Fibroblast of the aortic adventitia (primary cell): ENCODE data around the gene UXT. TPM values are rescaled to one million over a fixed set of nuclear protein-coding genes. Genes with fewer than 3 reads are reported as not detected.

Source experiments
- DNase-seq: peaks from one replicate; pipeline ENCODE4 v3.0.0-alpha.2; 2010; ENCODE audit warnings: low read depth
- H3K4me3 ChIP-seq: 2 replicates; pipeline ENCODE4 v1.5.1; 2011; ENCODE audit warnings: low read depth, mild to moderate bottlenecking, control low read depth, low read length, moderate library complexity
- CTCF ChIP-seq: IDR thresholded peaks from 2 replicates; pipeline ENCODE4 v1.5.1; 2011; ENCODE audit warnings: mild to moderate bottlenecking, low read length, control low read depth, inconsistent platforms; ENCODE audit not compliant: insufficient read depth
- total RNA-seq: library from RNA; depleted of rRNA; stranded (reverse); fragments of >200 nt; gene quantifications from 2 replicates; pipeline ENCODE4 v1.2.3, GENCODE V29; 2012; ENCODE audit warnings: low replicate concordance

Gene UXT
- total RNA-seq, 1 donor = 151 TPM

- no peak for TF ChIP-seq CTCF
- H3K4me3 ChIP-seq = no peak overlapping the region
- DNase-seq = no peak
Measured at GRCh38 chrX:47618923-47619485, 40.0 kb downstream of the UXT start.

DNA sequence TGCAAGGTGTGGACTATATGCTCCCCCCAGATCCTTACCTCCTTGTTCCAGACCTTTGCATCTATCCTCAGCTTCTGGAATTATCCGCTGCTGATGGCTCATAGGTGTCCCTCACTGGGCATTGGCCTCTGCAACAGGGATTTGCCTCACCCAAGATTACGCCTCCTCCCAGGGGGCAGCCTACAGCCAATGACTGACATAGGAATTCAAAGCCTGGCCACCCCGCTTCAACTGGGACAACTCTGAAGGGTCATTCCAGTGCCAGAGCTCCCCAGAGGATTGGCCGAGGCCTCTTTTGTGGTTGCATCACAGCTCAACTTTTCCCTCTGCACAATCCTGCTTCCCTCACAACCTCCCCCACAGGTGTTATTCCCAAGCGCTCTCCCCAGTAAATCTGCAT lies 44.4 kb downstream of the UXT start:
- no peak overlapping the region for H3K4me3 ChIP-seq
- no peak for TF ChIP-seq CTCF
- no peak for DNase-seq

DNA sequence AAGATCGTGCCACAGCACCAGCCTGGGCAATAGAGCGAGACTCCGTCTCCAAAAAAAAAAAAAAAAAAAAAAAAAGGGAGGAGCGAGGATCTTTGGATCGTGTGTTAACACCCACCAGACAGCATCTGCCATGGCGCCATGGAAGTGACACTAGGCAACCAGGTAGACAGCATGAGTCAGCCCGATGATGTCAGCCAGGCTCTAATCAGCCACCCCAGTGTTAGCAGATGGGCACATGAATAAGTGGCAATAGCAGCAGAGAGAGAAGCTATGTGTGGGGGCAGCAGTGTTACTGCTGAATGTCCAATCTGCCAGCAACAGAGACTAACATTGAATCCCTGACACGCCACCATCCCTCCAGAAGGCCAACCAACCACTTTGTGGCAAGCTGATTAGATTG lies 45.9 kb downstream of the UXT start:
- DNase-seq = no peak
- TF ChIP-seq CTCF = no peak
- no peak overlapping the region for H3K4me3 ChIP-seq

- no peak for TF ChIP-seq CTCF
- no peak for DNase-seq
- no peak overlapping the region for H3K4me3 ChIP-seq
Measured at GRCh38 chrX:47612418-47612817, 46.6 kb downstream of the UXT start.

GRCh38 chrX:47611926-47612325 lies 47.1 kb downstream of the UXT start:
- H3K4me3 ChIP-seq = no peak overlapping the region
- TF ChIP-seq CTCF = no peak
- no peak for DNase-seq

GRCh38 chrX:47611489-47611888 lies 47.5 kb downstream of the UXT start:
- DNase-seq = no peak
- TF ChIP-seq CTCF = no peak
- H3K4me3 ChIP-seq = no peak overlapping the region

DNA sequence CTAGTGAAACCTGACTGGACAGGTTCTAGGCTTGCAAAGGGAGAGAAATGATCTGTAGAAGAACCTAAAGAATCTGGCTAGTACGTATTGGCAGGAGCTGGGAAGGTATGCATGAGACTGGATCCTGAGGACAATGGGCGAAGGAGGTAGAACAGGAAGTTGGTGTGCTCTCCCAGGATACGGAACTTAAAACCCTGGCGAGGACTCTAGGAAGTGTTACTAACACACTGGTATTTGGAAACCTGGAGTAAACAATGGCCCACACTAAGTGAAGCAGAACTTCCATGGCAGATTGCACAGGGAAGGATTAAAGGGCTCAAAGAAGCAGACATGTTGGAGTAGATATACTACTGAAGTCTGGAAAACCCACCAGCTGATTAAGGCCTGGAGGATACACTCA lies 48.5 kb downstream of the UXT start:
- H3K4me3 ChIP-seq = no peak overlapping the region
- TF ChIP-seq CTCF = no peak

More for the DNA sequence above, 48.5 kb downstream of the UXT start:
- DNase-seq = no peak
